B cell (primary cell): ENCODE results near the gene TMEM53. TPM values are rescaled to one million over a fixed set of nuclear protein-coding genes. Genes with fewer than 3 reads are reported as not detected.
A peak's percentile ranks its signal among the peaks of the same experiment; 100 is the strongest.

Experiments
- ATAC-seq: fragments of 200-7000 bp; cut with Tn5 transposase; one replicate; pipeline ENCODE4 v1.10.0; 2021; ENCODE audit warnings: low read depth, mild to moderate bottlenecking, moderate number of reproducible peaks, moderate library complexity
- CTCF ChIA-PET: fragments of 350-600 bp; sonication (Branson Sonifier 250); formaldehyde crosslinking; loops from one replicate; lab custom pipeline; 2021; ENCODE audit warnings: antibody characterized with exemption, inconsistent platforms; lab: Charles Lee
- POLR2A ChIA-PET: fragments of 350-600 bp; sonication (Branson Sonifier 250); formaldehyde crosslinking; loops from one replicate; lab custom pipeline; 2021; ENCODE audit warnings: antibody characterized with exemption; lab: Charles Lee
- DNase-seq: peaks from one replicate; pipeline ENCODE4 v3.0.0; 2013
- H2AFZ ChIP-seq: 2 replicates; pipeline ENCODE4 v1.6.1; 2012; ENCODE audit warnings: mild to moderate bottlenecking, low read depth, low read length; ENCODE audit not compliant: insufficient read depth, poor library complexity, severe bottlenecking
- H3K27ac ChIP-seq, 2 donors: 1 replicate in 1 of 2; 2 replicates in 1 of 2; pipeline ENCODE4 v1.5.1; 2012 to 2013; ENCODE audit warnings: low read length in 2 of 2, mild to moderate bottlenecking in 2 of 2, moderate library complexity in 1 of 2
- H3K27me3 ChIP-seq, 4 experiments: fragments of 200-600 bp in 1 of 4; sonication (generic) in 1 of 4; replicated peaks in 1 of 4; 1 replicate in 2 of 4; 2 replicates in 2 of 4; pipeline versions ENCODE4 v1.6.1 to v1.7.0; 2013 to 2016; ENCODE audit warnings: low read length in 3 of 4, mild to moderate bottlenecking in 2 of 4, mixed read lengths in 1 of 4, moderate library complexity in 1 of 4; ENCODE audit not compliant: insufficient read depth in 4 of 4, control insufficient read depth in 3 of 4; ENCODE audit errors: control extremely low read depth in 1 of 4
- H3K36me3 ChIP-seq, 2 experiments: replicated peaks in 1 of 2; 1 replicate in 1 of 2; 2 replicates in 1 of 2; pipeline versions ENCODE4 v1.6.1 to v1.7.1; 2013; ENCODE audit warnings: low read length in 1 of 2; ENCODE audit not compliant: insufficient read depth in 2 of 2, control insufficient read depth in 1 of 2; ENCODE audit errors: control extremely low read depth in 1 of 2, extremely low read depth in 1 of 2
- H3K4me1 ChIP-seq, 2 donors: fragments of 200-600 bp in 1 of 2; sonication (generic) in 1 of 2; 1 replicate in 1 of 2; 2 replicates in 1 of 2; pipeline versions ENCODE4 v1.5.1 to v1.6.1; 2013 to 2017; ENCODE audit warnings: low read length in 2 of 2; ENCODE audit not compliant: control insufficient read depth in 2 of 2, insufficient read depth in 2 of 2
- H3K4me2 ChIP-seq: replicated peaks from 2 replicates; pipeline ENCODE3; 2012; ENCODE audit warnings: mild to moderate bottlenecking, low read depth, low read length; ENCODE audit not compliant: poor library complexity, severe bottlenecking
- H3K4me3 ChIP-seq, 5 experiments: fragments of 200-600 bp in 1 of 5; sonication (generic) in 1 of 5; 1 replicate in 3 of 5; 2 replicates in 2 of 5; pipeline versions ENCODE4 v1.5.1 to v1.7.0; 2011 to 2016; ENCODE audit warnings: low read length in 4 of 5, mild to moderate bottlenecking in 4 of 5, low read depth in 2 of 5, control low read depth in 1 of 5, moderate library complexity in 1 of 5; ENCODE audit not compliant: insufficient read depth in 1 of 5; ENCODE audit errors: control extremely low read depth in 1 of 5, extremely low read depth in 1 of 5
- H3K79me2 ChIP-seq: fragments of 200-600 bp; sonication (generic); one replicate; pipeline ENCODE4 v1.6.0; 2016; ENCODE audit warnings: low read length; ENCODE audit not compliant: control insufficient read depth, insufficient read depth
- H3K9ac ChIP-seq: fragments of 200-600 bp; sonication (generic); 2 replicates; pipeline ENCODE4 v1.6.1; 2017; ENCODE audit warnings: mild to moderate bottlenecking, low read length, moderate library complexity
- H3K9me3 ChIP-seq, 3 donors: one replicate each; pipeline versions ENCODE4 v1.6.1 to v1.7.1; 2013; ENCODE audit warnings: low read length in 2 of 3; ENCODE audit not compliant: control insufficient read depth in 2 of 3, insufficient read depth in 1 of 3; ENCODE audit errors: control extremely low read depth in 1 of 3
- H4K20me1 ChIP-seq: 2 replicates; pipeline ENCODE4 v1.6.0; 2012; ENCODE audit warnings: mild to moderate bottlenecking, low read length; ENCODE audit not compliant: insufficient read depth, control insufficient read depth, poor library complexity, severe bottlenecking
- H3K27ac Mint-ChIP-seq: one replicate; pipeline ENCODE4 v1.8.0; 2021; ENCODE audit warnings: mixed read lengths
- H3K27me3 Mint-ChIP-seq: one replicate; pipeline ENCODE4 v1.8.0; 2021; ENCODE audit warnings: mixed read lengths
- H3K4me1 Mint-ChIP-seq: one replicate; pipeline ENCODE4 v1.8.0; 2021; ENCODE audit warnings: mixed read lengths
- H3K4me3 Mint-ChIP-seq: one replicate; pipeline ENCODE4 v1.8.0; 2021; ENCODE audit warnings: mixed read lengths
- H3K9me3 Mint-ChIP-seq: one replicate; pipeline ENCODE4 v1.8.0; 2022; ENCODE audit warnings: mixed read lengths; ENCODE audit not compliant: insufficient read depth
- CTCF ChIP-seq: fragments of 200-600 bp; IDR thresholded peaks from one replicate; pipeline ENCODE4 v1.8.0; 2022; ENCODE audit warnings: antibody characterized with exemption, mild to moderate bottlenecking
- EZH2 ChIP-seq: IDR thresholded peaks from 2 replicates; pipeline ENCODE4 v1.6.1; 2012; ENCODE audit warnings: borderline replicate concordance, low read depth, mild to moderate bottlenecking, moderate library complexity, low read length; ENCODE audit not compliant: insufficient read depth, poor library complexity, severe bottlenecking
- WGBS: methylation state at CpG from one replicate; pipeline ENCODE4 v1.1.5; 2013; ENCODE audit warnings: missing lambda C conversion rate; ENCODE audit not compliant: insufficient coverage; 5-methylcytosine and 5-hydroxymethylcytosine counted together
- intact Hi-C: fragments of 100-400 bp; cut with micrococcal nuclease; formaldehyde crosslinking; loops from one replicate; pipeline ENCODE4 v1.10.0; 2022
- polyA plus RNA-seq: library from polyadenylated mRNA; depleted of rRNA; stranded (reverse); fragments of >200 nt; gene quantifications from 2 replicates; pipeline ENCODE4 v1.2.3, GENCODE V29; 2012
- total RNA-seq, 2 donors: library from RNA; stranded (reverse); fragments of 120-200 nt in 1 of 2; gene quantifications; 1 replicate in 1 of 2; 2 replicates in 1 of 2; pipeline versions ENCODE4 v1.2.3 to v1.2.4, GENCODE V29; 2013 to 2022

TMEM53 gene
- total and polyA plus RNA-seq, 2 donors (not counting 1 experiment from before 2014, with no cell fraction given) = 6.5 to 6.8 TPM

GRCh38 chr1:44717156-44717555 is 42.9 kb upstream of the TMEM53 start:
- POLR2A ChIA-PET = interaction anchor here (0.7 to 0.8 kb wide), 2 partner anchors 117 to 586 kb away, joined by 4 to 6 read pairs; no protein-coding TSS in a partner anchor
- Histone ChIP-seq H3K4me1 (peaks cover 61 to 67% of the 10 kb centered on the region in 2 donors), H3K27ac (no peak overlapping the region), H3K9me3 (no peaks in the 10 kb centered on the region), H3K4me3 (no peak overlapping the region), H3K27me3 (no peaks in the 10 kb centered on the region), H4K20me1 (no peaks in the 10 kb centered on the region), H3K36me3 (no peaks in the 10 kb centered on the region), H3K4me2 (no peak overlapping the region), H2AFZ (no peak overlapping the region), H3K79me2 (no peaks in the 10 kb centered on the region), H3K9ac (no peak overlapping the region)
- intact Hi-C loops = no loop called here
- Mint-ChIP-seq H3K27ac (peak overlapping the region; percentile 50), H3K27me3 (no peaks in the 10 kb centered on the region), H3K9me3 (no peaks in the 10 kb centered on the region), H3K4me3 (no peak overlapping the region), H3K4me1 (peaks cover 78% of the 10 kb centered on the region)
- TF ChIP-seq CTCF = no peak
- no peak for TF ChIP-seq EZH2
- ATAC-seq = no peak
- DNase-seq = no peak
- 100% methylated on average over 4 of the region's 4 CpGs for WGBS
- CTCF ChIA-PET = interaction anchor here (0.6 to 14.7 kb wide), 7 partner anchors 8 to 366 kb away, joined by 3 to 196 read pairs (median 3); partner anchors contain the start of gene RNU5D-1

- peak overlapping the region in 1 of 2 donors; percentile 56 for H3K27ac ChIP-seq
- H3K4me1 Mint-ChIP-seq = peaks cover 63% of the 10 kb centered on the region
These were observed 40.8 kb upstream of the TMEM53 start for GRCh38 chr1:44714944-44715571.

More at GRCh38 chr1:44714944-44715571, 40.8 kb upstream of the TMEM53 start:
- POLR2A ChIA-PET = interaction anchor here (0.6 to 4.7 kb wide), 4 partner anchors 7 to 15 kb away, joined by 3 to 34 read pairs (median 12); partner anchors contain the start of gene RNU5D-1
- no peaks in the 10 kb centered on the region for H4K20me1 ChIP-seq
- no peaks in the 10 kb centered on the region for H3K27me3 ChIP-seq
- H3K4me1 ChIP-seq = peaks cover 50 to 53% of the 10 kb centered on the region in 2 donors
- H3K9me3 Mint-ChIP-seq = no peaks in the 10 kb centered on the region
- DNase-seq (peak; percentile 87), ATAC-seq (peak; percentile 82)
- H3K27me3 Mint-ChIP-seq = no peaks in the 10 kb centered on the region
- 2% methylated on average over 7 of the region's 9 CpGs for WGBS
- H3K9me3 ChIP-seq = no peaks in the 10 kb centered on the region
- no peaks in the 10 kb centered on the region for H3K36me3 ChIP-seq
- H3K27ac Mint-ChIP-seq = peak overlapping the region; percentile 86
- H3K9ac ChIP-seq = no peak overlapping the region
- H3K4me3 ChIP-seq = no peak overlapping the region
- peak overlapping the region; percentile 30 for H2AFZ ChIP-seq
- CTCF ChIA-PET = interaction anchor here (0.6 to 14.7 kb wide), 10 partner anchors 8 to 588 kb away, joined by 3 to 196 read pairs (median 4); partner anchors contain the start of genes ARMH1 and RNU5D-1
- TF ChIP-seq EZH2 (no peak), CTCF (peak; percentile 92)
- intact Hi-C loops = loop anchor here (1.0 to 2.0 kb wide), 2 partner anchors 14 to 72 kb away; no protein-coding TSS in a partner anchor
- peak overlapping the region; percentile 57 for H3K4me2 ChIP-seq
- H3K79me2 ChIP-seq = no peaks in the 10 kb centered on the region
- H3K4me3 Mint-ChIP-seq = peak overlapping the region; percentile 64
